GM12872 (cell line): Measurements from ENCODE around the gene UTP11.

Source experiments
- TF ChIP-seq, protein P1 (sequence below): IDR thresholded peaks from 3 replicates; pipeline ENCODE4 v1.5.1; 2011; ENCODE audit warnings: low read depth, mild to moderate bottlenecking, low read length, moderate library complexity; ENCODE audit not compliant: insufficient read depth

Gene UTP11

DNA sequence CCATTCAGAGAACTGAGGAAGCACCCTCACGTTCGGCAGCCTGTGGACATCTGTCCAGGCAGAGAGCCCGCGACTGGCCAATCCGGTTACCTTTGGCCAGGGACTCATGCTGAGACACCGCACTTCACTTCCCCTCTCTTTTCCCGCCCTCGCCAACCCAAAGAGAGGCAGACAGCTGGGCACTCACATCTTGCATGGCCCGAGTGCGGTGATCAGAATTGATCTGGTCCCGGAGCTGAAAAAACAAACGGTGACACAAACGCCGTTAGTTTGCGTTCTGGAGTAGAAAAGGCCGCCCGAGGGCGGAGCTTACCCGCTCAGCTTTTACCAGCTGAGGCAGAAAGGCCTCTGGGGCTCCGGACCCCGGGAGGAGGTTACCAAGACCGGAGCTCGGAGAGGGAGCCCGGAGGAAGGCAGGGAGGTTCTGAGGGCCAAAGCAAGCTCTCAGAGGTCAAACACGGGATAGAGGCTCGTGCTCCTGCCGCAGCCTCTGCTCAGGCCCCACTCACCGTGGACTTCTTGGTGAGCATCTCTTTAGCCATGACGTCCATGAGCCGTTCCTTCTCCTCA is 23.1 kb upstream of the UTP11 start:
- TF ChIP-seq, protein P1, sequence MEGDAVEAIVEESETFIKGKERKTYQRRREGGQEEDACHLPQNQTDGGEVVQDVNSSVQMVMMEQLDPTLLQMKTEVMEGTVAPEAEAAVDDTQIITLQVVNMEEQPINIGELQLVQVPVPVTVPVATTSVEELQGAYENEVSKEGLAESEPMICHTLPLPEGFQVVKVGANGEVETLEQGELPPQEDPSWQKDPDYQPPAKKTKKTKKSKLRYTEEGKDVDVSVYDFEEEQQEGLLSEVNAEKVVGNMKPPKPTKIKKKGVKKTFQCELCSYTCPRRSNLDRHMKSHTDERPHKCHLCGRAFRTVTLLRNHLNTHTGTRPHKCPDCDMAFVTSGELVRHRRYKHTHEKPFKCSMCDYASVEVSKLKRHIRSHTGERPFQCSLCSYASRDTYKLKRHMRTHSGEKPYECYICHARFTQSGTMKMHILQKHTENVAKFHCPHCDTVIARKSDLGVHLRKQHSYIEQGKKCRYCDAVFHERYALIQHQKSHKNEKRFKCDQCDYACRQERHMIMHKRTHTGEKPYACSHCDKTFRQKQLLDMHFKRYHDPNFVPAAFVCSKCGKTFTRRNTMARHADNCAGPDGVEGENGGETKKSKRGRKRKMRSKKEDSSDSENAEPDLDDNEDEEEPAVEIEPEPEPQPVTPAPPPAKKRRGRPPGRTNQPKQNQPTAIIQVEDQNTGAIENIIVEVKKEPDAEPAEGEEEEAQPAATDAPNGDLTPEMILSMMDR = no peak

DNA sequence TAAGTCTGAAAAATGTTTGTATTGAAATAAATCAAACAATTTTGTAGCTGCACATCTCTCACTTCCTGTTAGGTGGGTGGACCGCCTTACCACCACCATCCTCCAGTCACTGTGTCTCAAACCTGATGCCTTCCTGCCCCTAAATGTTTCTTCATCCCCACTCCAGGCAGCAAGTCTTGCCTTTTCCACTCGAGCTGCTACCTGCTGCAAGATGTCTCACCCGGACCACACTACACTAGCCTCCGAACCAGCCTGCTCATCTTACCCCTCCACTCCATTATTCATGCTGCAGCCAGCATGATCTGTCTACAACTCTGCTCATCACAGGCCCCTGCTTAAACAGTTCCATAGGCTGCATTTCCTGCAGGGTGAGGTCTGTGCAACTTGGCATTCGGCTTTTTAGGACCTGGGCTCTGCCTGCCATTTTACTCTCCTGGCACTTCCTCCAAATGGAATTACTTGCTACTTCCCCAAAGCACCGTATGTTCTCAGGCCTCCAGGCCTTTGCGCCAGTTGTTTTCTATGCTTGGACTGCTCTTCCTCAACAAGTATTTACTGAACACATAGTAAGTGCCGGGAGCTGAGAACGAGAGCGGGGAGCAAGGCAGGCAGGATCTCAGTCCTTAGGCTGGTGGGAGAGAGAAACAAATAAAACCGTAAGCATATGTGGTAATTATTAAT is 17.5 kb upstream of the UTP11 start:
- TF ChIP-seq, protein P1 = no peak

DNA sequence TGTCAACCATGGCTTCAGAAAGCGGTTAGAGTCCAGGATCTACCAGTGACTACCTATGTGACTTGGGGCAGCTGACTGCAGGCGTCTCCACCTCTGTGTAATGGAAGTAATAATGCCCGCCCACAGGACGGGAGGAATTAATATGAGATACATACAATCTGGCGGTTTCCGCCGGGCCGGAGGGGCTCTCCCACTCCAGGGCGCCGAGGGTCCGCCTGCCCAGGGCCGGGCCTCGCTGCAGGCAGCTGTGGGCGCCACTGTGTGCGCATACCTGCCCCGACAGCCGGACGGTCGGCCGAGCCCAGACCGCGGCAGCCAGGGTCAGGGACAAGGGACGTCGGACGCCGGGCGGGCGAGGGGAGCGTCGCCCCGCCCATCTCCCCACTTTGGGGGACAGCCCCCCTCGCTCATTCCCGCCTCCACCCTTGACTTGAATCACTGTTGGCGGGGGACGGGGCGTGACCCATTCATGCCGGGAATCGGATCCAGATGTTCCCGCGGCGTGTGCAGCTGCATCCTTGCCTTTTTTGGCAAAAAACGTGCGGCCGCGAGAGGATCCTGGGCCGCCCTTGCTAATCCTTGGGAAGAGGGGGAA is 16.7 kb upstream of the UTP11 start:
- TF ChIP-seq, protein P1 = no peak

DNA sequence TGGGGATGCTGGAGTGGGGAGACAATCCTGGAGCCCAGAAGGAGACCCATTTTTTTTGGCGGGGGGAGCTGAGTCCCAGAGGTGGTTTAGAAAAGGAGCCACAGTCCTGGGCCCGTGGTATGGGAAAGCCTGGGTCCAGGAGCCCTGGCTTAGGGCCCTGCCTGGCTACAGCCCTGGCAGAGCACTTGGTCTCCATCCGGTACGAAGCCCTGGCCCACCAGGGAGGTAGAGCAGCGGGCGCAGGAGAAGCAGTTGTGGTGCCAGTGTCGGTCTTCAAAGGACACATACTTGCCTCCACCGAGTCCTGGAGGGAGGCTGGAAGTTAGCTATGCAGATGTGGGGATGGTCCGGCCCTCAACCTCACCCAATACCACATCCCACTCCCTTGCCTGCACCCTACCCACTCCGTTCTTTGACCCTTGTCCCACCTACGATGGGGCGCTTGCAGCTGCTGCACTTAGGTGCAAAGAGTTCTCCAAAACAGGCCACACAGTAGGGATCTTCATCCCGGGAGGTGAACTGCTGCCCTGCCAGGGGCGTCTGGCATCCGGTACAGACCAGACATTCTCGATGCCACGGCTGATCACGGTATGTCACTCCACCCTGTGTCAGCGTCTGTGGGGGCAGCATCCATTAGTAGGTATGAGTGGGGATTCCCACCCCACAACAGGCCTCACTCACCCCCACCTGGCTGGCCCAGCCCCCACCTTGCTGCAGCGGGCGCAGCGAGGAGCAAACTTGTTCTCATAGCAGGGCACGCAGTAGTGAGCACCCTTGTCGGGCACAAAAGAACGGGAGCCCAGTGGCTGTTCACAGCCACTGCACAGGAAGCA is 15.1 kb upstream of the UTP11 start:
- TF ChIP-seq, protein P1 = no peak

DNA sequence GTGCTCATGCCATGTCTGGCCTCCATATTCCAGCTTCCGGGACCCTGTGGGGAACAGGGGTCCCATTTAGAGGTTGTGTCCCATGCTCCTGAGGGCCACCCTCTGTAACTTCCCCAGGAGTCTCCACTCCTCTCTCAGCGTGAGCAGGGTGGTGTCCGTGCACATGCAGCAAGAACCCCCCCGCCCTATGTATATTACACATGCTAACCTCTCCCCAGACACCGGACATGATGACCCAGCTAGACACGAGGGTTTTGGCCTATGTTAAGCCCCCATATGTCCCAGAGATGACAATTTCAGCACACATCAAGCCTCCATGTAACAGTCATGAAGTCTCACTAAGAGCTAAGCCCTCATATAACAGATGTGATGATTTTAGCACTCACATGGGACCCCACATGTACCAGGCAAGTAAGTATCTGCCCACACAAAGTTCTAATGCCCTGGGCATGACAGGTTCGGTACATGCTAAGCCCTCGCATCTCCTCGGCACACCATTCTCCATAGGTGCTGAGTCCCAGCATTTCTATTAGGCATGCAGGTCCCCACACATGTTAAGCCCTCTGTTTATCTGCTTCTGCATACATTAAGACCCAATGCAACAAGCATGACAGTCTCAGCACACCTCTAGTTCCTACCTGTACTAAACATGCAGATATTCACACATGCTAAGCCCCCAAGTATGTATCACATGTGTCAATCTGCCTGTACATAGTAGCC is 14.3 kb upstream of the UTP11 start:
- TF ChIP-seq, protein P1 = no peak

DNA sequence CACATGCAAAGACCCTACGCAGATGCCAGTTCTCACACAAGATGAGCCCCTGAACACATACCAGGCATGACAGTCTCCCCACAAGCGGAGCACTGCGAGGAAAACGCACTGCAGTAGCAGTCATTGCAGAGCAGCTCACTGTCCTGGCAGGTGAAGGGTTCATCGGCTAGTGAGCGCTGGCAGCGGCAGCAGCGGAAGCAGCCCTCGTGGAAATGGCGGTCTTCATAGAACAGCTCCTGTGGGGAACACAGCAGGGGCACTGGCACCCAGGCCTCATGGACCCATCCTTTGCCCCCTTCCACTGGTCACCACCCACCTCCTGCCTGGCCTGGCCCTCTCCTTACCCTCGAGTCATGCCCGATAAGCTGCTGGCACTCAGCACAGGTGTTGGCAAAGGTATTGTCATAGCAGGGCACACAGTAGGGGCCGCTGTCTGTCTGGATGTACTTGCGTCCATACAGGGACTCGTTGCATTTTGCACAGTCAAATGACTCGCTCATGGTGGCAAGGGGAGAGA is 13.6 kb upstream of the UTP11 start:
- TF ChIP-seq, protein P1 = no peak
